ENCODE measurements around the gene NFIB.

GRCh38 chr9:14037331-14037730 is 276.6 kb downstream of the NFIB start:
- TF ChIP-seq, protein P1, sequence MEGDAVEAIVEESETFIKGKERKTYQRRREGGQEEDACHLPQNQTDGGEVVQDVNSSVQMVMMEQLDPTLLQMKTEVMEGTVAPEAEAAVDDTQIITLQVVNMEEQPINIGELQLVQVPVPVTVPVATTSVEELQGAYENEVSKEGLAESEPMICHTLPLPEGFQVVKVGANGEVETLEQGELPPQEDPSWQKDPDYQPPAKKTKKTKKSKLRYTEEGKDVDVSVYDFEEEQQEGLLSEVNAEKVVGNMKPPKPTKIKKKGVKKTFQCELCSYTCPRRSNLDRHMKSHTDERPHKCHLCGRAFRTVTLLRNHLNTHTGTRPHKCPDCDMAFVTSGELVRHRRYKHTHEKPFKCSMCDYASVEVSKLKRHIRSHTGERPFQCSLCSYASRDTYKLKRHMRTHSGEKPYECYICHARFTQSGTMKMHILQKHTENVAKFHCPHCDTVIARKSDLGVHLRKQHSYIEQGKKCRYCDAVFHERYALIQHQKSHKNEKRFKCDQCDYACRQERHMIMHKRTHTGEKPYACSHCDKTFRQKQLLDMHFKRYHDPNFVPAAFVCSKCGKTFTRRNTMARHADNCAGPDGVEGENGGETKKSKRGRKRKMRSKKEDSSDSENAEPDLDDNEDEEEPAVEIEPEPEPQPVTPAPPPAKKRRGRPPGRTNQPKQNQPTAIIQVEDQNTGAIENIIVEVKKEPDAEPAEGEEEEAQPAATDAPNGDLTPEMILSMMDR (IDR thresholded peaks at IDR 0.05): no peak
- no peak for TF ChIP-seq POLR2A (IDR thresholded peaks at IDR 0.05)

All from uterus (tissue), 2 donors.